Right cardiac atrium (tissue), 5 donors: ENCODE results near the gene TGM2. TPM values are rescaled to one million over a fixed set of nuclear protein-coding genes. Genes with fewer than 3 reads are reported as not detected.

Experiments used
- ATAC-seq, 2 donors: fragments of 200-7000 bp; cut with Tn5 transposase; one replicate each; pipeline versions ENCODE4 v1.8.0 to v1.9.1; 2020; ENCODE audit warnings: moderate library complexity in 2 of 2, mild to moderate bottlenecking in 1 of 2
- DNase-seq, 3 donors: peaks; one replicate each; pipeline ENCODE4 v3.0.0-alpha.2; 2020
- H3K27ac ChIP-seq: one replicate; pipeline ENCODE4 v1.5.1; 2013; ENCODE audit warnings: mild to moderate bottlenecking, low read length, control low read depth, moderate library complexity
- H3K27me3 ChIP-seq: one replicate; pipeline ENCODE4 v1.6.1; 2013; ENCODE audit not compliant: control insufficient read depth, insufficient read depth
- H3K4me1 ChIP-seq: one replicate; pipeline ENCODE4 v1.6.1; 2013; ENCODE audit warnings: low read length; ENCODE audit not compliant: control insufficient read depth, insufficient read depth
- H3K4me3 ChIP-seq: one replicate; pipeline ENCODE4 v1.5.1; 2013; ENCODE audit warnings: low read length, control low read depth
- H3K9me3 ChIP-seq: one replicate; pipeline ENCODE4 v1.6.1; 2013; ENCODE audit warnings: low read length; ENCODE audit not compliant: control insufficient read depth
- WGBS: extraction: QIAGEN DNeasy Blood & Tissue Kit; methylation state at CpG from one replicate; pipeline ENCODE4 v1.1.7; 2013; 5-methylcytosine and 5-hydroxymethylcytosine counted together
- intact Hi-C, 4 donors: fragments of 100-400 bp; cut with DNase I; formaldehyde crosslinking; loops; one replicate each; pipeline versions ENCODE4 v1.11.0 to v1.14.0; 2022 to 2023
- polyA plus RNA-seq: library from polyadenylated mRNA; stranded (reverse); fragments of 200-250 nt; gene quantifications from one replicate; pipeline ENCODE4 v1.2.3, GENCODE V29; 2013
- total RNA-seq, 4 donors: library from RNA; stranded (reverse); fragmentation: NEBNext Ultra II Directional; extraction: Animal tissue kit (Norgen Biotek cat#: 25700); gene quantifications; one replicate each; pipeline ENCODE4 v1.2.1, GENCODE V29; 2021
- donor health status: healthy with polysubstance abuse.
- donor health status: DM: no; HTN: yes; CAD: no.
- donor health status: DM: no; HTN: no; CAD: no.
- donor health status: DM: no; HTN: yes; CAD: no; lungs with severe emphysema.
- donor health status: DM: yes; HTN: yes; CAD: no.

The TGM2 gene
- total and polyA plus RNA-seq, 5 donors, result 447 to 1,731 (median 1,246) TPM

GRCh38 chr20:38159957-38160756 is 4.9 kb downstream of the TGM2 start:
- Histone ChIP-seq H3K4me1 (peaks cover 20% of the 10 kb centered on the region), H3K27ac (peak overlapping the region; percentile 77), H3K4me3 (no peak overlapping the region), H3K9me3 (no peaks in the 10 kb centered on the region), H3K27me3 (no peaks in the 10 kb centered on the region)
- DNase-seq (no peak), ATAC-seq (no peak)
- WGBS, result 66% methylated on average over 7 of the region's 7 CpGs
- intact Hi-C loops, result loop anchor here in 2 of 4 donors (5.0 kb wide), 2 partner anchors 88 to 103 kb away; no protein-coding TSS in a partner anchor

GRCh38 chr20:38159566-38159956 is 5.5 kb downstream of the TGM2 start:
- H3K27ac ChIP-seq, result peak overlapping the region; percentile 77
- no peaks in the 10 kb centered on the region for H3K9me3 ChIP-seq
- DNase-seq, result no peak
- H3K27me3 ChIP-seq, result no peaks in the 10 kb centered on the region
- intact Hi-C loops, result no loop called here
- WGBS, result 80% methylated on average over 5 of the region's 5 CpGs
- no peak overlapping the region for H3K4me3 ChIP-seq
- no peak for ATAC-seq
- H3K4me1 ChIP-seq, result peaks cover 17% of the 10 kb centered on the region

DNA sequence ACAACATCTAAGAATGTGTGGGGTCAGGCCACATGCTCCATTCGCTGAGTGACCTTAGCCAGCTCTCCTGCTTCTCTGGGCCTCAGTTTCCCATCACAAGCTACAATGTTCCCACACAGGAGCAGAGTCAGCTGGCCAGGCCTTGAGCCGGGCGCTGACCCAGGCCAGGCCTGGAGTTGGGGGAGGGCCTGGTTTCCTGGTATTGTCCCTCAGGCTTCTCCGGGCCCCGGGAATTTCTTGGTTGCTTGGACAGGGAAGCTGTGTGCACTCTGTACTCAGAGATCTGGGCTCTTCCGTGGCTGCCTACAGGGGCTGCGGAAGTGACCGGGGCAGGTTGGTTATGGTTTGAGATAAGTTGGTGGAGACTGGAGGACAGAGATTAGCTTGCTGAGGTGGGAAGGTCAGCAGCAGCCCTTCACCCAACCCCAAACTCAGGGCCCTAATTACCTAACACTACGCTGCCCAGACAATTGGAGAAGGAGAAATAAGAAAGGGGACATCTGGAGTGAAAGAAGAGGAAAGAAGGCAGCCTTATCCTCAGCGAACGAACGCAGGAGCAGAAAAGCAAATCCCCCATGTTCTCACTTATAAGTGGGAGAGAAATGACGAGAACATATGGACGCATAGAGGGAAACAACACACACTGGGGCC is 6.2 kb downstream of the TGM2 start:
- H3K4me1 ChIP-seq, result peaks cover 17% of the 10 kb centered on the region
- peak; percentile 62 to 70 for ATAC-seq
- H3K27ac ChIP-seq, result peak overlapping the region; percentile 84
- no peak overlapping the region for H3K4me3 ChIP-seq
- intact Hi-C loops, result no loop called here
- DNase-seq, result peak; percentile 74 to 85 (median 84)
- no peaks in the 10 kb centered on the region for H3K27me3 ChIP-seq
- 31% methylated on average over 14 of the region's 14 CpGs for WGBS
- H3K9me3 ChIP-seq, result no peaks in the 10 kb centered on the region

GRCh38 chr20:38157635-38158495 is 7.2 kb downstream of the TGM2 start:
- Histone ChIP-seq H3K4me3 (no peak overlapping the region), H3K4me1 (peaks cover 17% of the 10 kb centered on the region), H3K27ac (peak overlapping the region; percentile 84), H3K9me3 (no peaks in the 10 kb centered on the region), H3K27me3 (no peaks in the 10 kb centered on the region)
- peak in 2 of 3 donors; percentile 62 to 84 for DNase-seq
- WGBS, result 37% methylated on average over 14 of the region's 14 CpGs
- intact Hi-C loops, result no loop called here
- peak; percentile 48 to 53 for ATAC-seq

DNA sequence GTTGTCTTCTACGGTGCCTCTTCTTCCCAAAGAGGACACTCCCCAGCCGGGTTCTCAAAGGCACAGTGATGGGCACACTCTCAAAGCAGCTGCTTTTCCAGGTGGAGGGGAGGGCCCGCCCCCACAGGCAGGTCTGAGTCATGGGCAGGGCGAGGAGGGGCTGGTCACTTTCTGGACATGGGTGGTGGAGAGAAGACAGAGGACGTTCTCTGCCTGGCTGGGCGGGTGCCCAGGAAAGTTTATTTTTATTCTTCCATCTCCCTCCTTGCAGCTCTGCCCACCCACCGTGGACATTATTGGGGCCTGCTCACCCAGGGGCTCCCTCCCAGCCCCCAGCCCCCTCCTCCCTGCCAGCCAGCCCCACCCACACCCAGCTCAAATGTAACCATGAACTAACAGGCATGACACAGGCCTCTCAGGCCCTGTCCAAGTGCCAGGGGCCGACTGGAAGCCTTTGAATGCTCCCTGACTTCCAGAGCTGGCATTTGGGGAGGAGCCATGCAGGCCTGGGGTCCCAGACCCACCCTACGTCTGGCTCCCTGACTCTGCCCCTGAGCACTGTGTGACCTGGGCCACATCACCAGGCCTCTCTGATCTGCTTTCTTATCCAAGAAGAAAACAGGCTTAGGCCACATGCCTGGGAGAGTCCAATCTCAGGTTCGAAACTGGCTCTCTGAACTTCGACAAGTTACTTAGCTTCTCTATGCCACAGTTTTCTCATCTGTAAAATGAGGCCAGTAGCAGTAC is 8.0 kb downstream of the TGM2 start:
- no peaks in the 10 kb centered on the region for H3K27me3 ChIP-seq
- ATAC-seq (peak; percentile 35 to 57), DNase-seq (peak; percentile 72 to 84 (median 82))
- peak overlapping the region; percentile 84 for H3K27ac ChIP-seq
- intact Hi-C loops, result no loop called here
- H3K9me3 ChIP-seq, result no peaks in the 10 kb centered on the region
- H3K4me1 ChIP-seq, result peaks cover 20% of the 10 kb centered on the region
- H3K4me3 ChIP-seq, result no peak overlapping the region
- 48% methylated on average over 11 of the region's 11 CpGs for WGBS

DNA sequence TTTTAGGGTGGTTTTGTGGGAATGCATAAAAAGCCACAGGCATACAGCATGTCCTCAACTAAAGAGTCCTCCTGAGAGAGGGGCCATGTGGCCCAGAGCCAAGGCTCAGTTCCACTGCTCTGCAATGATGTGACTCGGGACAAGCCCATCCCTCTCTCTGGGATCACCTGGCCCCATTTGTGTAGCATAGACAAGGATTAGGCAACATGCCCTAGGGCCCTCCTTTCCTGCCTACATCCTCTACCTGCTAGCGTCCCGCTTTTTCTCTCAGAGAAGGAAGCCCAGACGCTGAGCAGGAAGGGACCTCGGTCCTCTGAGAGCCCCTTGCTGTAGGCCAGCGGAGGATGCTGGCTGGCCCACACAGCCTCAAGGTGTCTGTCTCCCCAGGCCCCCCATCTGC is 8.8 kb downstream of the TGM2 start:
- Histone ChIP-seq H3K27ac (peak overlapping the region; percentile 79), H3K27me3 (no peaks in the 10 kb centered on the region), H3K4me1 (peaks cover 21% of the 10 kb centered on the region), H3K9me3 (no peaks in the 10 kb centered on the region), H3K4me3 (no peak overlapping the region)
- 70% methylated on average over 6 of the region's 6 CpGs for WGBS
- DNase-seq (peak in 2 of 3 donors; percentile 41 to 55), ATAC-seq (no peak)
- intact Hi-C loops, result no loop called here

- H3K27me3 ChIP-seq, result no peaks in the 10 kb centered on the region
- no peak for ATAC-seq
- H3K4me3 ChIP-seq, result no peak overlapping the region
- H3K27ac ChIP-seq, result peak overlapping the region; percentile 79
- intact Hi-C loops, result no loop called here
- peak in 1 of 3 donors; percentile 44 for DNase-seq
- peaks cover 21% of the 10 kb centered on the region for H3K4me1 ChIP-seq
- 88% methylated on average over 13 of the region's 13 CpGs for WGBS
- H3K9me3 ChIP-seq, result no peaks in the 10 kb centered on the region
Observed at GRCh38 chr20:38155811-38156210, 9.3 kb downstream of the TGM2 start.

GRCh38 chr20:38153401-38153800 is 11.7 kb downstream of the TGM2 start:
- ATAC-seq, result no peak
- Histone ChIP-seq H3K27ac (no peak overlapping the region), H3K27me3 (no peaks in the 10 kb centered on the region), H3K4me1 (peaks cover 17% of the 10 kb centered on the region), H3K9me3 (no peaks in the 10 kb centered on the region), H3K4me3 (no peak overlapping the region)
- no peak for DNase-seq
- intact Hi-C loops, result no loop called here
- whole genome bisulfite sequencing, result 91% methylated on average over 5 of the region's 5 CpGs

GRCh38 chr20:38152621-38153221 is 12.3 kb downstream of the TGM2 start:
- Histone ChIP-seq H3K27ac (peak overlapping the region; percentile 63), H3K9me3 (no peaks in the 10 kb centered on the region), H3K4me3 (no peak overlapping the region), H3K4me1 (peaks cover 11% of the 10 kb centered on the region), H3K27me3 (no peaks in the 10 kb centered on the region)
- ATAC-seq (peak; percentile 84 to 85), DNase-seq (peak; percentile 96 to 97 (median 96))
- WGBS, result 16% methylated on average over 22 of the region's 22 CpGs
- intact Hi-C loops, result no loop called here

GRCh38 chr20:38152175-38152620 is 12.9 kb downstream of the TGM2 start:
- ATAC-seq (peak; percentile 1 to 23), DNase-seq (peak in 2 of 3 donors; percentile 66 to 75)
- H3K4me1 ChIP-seq, result peaks cover 6% of the 10 kb centered on the region
- no peaks in the 10 kb centered on the region for H3K9me3 ChIP-seq
- 5% methylated on average over 7 of the region's 7 CpGs for WGBS
- no peak overlapping the region for H3K4me3 ChIP-seq
- H3K27ac ChIP-seq, result peak overlapping the region; percentile 82
- intact Hi-C loops, result no loop called here
- no peaks in the 10 kb centered on the region for H3K27me3 ChIP-seq
